ENCODE results near the gene PLP1.

GRCh38 chrX:103793545-103793940 lies 16.9 kb downstream of the PLP1 start:
- no peak for TF ChIP-seq FOXM1 (IDR thresholded peaks at IDR 0.05; ENCODE audit: low read depth)
- no peak for TF ChIP-seq CTCF (IDR thresholded peaks at IDR 0.05)
- no peak for TF ChIP-seq EZH2phosphoT487 (IDR thresholded peaks at IDR 0.05; ENCODE audit: borderline replicate concordance, low read depth)
- TF ChIP-seq POLR2AphosphoS5 (IDR thresholded peaks at IDR 0.05; ENCODE audit: low read depth, low read length), result no peak
- no peak for TF ChIP-seq MAX (IDR thresholded peaks at IDR 0.05; ENCODE audit: low read depth)
